GM10847 (cell line): ENCODE measurements around the gene ADAMTS2.

Source experiments
- POLR2A ChIP-seq: IDR thresholded peaks from 2 replicates; pipeline ENCODE4 v1.6.1; 2011; ENCODE audit not compliant: insufficient read length; ENCODE audit errors: extremely low read depth

The ADAMTS2 gene

DNA sequence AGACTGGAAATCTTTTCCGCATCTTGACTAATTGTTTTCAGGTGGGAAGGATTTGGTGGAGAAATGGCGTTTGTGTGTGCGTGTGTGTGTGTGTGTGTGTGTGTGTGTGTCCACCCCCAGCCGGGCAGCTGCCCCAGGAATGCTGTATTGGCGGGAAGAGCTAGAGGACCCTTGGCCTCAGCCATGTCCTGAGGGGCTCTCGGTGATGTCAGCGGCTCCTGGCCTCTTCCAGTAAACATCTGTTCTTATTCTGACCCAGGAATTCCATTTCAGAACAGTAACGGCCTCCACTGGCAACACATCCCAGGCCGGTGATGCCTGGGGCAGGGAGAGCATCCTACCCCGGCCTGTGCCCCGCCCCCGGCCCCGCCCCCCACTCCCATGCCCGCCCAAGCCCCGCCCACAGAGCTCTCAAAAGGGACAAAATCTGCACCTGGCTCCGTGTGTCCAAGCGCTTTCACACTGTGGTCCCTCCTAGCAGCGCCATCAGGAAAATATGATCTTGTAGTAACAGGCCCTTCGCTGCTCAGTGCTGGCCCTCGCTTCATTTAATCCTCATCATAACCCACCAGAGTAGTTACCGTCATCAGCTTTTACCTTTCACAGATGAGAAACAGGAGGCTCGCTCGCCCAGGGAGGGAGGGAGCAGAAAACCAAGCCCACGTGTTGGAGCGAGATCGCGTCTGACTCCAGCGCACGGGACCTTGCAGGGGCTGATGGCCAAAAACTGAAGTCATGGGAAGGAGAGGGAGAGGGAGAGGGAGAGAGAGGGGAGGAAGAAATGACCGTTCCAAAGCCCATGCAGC lies 18.9 kb downstream of the ADAMTS2 start:
- TF ChIP-seq POLR2A, result no peak

DNA sequence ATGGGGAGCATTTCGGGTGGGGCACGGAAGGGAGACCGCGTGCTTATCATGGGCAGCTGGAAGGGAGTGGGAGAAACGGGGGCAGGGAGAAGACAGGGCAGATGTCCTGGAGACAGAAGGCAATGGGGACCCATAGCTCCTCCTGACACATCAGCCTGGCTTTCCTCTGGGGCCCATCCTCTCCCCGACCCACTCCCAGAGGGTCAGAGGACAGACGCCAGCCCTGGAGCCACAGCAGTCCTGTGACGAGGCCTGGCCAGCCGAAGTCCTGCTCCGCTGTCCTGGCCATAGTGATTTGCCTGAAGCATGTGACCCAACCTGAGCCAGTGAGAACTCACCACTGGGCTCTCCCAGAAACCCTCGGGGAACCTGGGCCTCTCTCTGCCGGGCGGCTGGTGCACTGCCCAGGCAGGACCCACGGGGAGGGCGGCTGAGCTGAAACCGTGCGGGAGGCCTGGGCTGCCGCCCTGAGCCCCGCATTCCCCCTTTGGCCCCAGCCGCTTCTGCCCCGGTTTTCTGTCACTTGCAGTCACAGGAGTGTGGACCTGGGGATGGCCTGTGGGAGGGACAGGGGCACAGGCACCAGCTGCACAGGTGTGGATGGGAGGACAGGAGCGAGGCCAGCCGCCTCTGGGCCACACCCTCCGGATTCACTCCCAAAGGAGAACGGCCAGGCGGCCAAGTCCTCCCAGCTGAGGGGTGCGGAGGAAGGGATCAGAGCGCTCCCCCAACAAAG lies 19.8 kb downstream of the ADAMTS2 start:
- no peak for TF ChIP-seq POLR2A

DNA sequence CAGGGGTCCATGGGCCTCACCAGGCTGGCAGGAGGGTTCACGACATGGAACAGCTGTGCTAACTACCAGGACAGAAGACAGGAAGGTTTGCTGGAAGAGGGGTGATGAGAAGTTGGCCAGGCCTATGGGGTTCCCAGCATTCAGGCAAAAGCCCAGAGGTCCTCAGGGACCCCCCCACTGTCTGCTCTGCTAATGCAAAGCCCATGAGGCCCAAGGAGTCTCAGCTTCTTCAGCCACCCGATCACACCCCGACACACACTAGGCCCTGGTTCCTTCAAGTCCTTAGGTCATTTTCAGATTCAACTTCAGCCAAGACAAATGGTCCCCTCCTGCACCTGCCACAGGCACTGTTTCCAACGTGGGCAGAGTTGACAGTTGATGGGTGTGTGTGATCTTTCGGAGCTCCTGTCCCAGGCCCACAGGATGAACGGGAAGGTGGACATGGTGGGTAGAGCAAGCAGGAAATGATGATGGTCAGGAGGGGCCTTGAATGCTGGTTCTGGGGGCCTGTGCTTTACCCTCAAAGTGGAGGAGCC lies 20.4 kb downstream of the ADAMTS2 start:
- TF ChIP-seq POLR2A, result no peak

DNA sequence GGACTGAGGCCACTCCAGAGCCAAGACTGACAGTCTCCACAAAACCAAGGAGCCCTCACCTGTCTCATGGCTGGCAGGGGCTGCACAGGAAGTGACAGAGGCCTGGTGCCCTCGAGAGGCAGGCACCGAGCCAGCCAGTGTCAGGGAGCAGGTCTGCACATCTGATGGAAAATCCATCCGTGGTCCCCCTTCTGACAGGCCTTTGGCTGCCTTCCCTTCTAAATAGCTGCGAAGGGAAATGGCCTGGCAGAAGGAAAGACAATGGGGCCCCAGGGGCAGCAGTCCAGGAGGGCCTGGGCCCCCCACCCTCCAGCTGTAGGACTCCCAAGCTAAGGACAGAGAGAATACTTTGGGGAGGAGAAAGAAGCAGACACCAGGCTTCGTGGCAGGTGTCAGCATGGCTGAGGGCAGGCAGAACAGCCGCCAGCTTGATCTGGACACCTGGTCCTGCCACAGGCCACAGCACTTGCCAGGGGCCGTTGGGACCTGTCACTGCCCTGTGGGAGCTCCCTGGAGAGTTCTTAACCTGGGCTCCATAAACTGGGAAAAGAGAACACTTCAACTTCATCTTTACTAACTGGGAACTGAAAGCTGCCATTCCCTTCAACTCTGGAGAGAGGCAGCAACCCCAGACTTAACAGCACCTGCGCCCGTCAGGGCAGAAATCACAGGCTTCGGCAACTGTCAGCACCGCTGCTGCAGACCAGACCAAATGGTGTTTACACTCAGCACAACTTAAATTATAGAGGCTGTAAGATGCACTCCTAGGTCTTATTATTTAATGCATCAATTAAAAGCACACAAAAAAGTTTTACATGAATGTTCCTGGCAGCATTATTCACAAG lies 22.0 kb downstream of the ADAMTS2 start:
- TF ChIP-seq POLR2A, result no peak

DNA sequence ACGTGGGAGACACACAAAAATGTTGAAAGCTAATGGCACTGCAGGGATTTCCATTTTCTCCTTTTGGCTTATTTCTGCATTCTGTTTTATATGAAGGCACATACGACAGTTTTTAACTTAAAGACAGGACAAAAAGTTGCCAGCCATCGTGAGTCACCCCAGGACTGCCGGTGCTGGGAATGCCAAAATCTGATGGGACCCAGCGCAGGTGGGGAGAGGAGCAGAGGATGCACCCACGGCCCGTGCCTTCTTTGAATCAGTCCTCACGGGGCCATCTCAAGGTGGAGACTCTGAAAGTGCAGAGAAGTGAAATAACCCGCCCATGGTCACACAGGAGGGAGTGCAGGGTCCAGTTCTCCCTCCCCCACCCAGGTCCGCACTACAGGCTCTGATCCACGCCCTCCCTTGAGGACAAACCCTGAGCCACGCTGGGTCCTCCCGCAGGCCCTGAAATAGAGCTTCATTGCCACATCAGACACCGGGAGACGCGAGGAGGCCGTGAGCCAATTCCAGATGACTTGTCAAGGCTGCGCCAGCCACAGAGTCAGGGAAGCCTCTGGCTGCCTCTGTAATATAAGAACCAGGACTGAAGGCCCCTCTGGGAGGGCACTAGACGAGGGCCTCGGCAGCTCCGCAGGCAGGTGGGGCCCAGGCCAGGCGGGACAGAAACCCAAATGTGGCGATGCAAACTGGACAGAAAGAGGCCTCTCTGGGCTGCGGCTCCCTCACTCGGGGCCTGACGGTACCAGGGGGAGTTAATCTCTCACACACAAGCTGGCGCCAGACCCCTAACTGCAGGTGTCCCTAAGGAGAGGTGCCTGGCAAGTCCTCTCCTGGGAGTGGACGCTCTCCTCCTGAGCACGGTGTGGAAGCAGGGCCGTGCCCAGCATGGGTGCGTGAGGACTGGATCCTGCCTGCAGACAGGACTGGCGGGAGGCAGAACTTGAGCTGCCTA lies 22.9 kb downstream of the ADAMTS2 start:
- no peak for TF ChIP-seq POLR2A

DNA sequence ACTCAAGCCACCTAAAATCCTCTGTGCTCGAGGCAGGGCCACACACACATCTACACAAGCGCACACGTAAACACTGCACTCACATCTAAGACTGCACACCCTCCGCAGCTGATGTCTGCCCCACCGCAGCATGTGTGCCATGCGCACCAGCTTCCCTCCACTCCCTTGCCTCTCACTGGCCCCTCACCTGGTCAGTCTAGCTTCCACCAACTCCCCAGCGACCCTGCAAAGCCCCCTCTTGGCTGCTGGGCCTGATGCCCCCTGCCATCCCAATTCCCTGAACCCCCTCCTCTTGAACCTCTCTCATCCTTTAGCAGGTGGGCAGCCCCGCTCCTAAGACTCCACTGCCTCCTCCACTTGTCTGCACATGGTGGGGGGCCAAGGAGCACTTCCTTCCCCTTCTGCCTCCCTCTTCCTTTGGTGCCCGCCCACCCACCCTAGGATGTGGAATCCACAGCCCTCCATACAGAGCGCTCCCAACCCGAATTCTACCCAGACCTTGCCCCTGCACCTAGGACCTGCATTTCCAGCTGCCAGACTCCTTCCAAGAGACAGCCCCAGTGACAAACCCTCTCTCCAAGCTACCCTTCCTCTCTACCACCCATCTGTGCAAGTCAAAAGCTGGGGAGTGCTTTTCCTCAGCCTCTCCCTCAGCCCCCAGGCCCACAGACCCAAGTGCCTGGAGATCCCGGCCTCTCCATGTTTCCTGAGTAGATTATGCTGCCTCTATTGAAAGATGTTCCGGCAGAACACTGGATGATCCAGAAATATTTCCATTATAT lies 23.9 kb downstream of the ADAMTS2 start:
- no peak for TF ChIP-seq POLR2A

DNA sequence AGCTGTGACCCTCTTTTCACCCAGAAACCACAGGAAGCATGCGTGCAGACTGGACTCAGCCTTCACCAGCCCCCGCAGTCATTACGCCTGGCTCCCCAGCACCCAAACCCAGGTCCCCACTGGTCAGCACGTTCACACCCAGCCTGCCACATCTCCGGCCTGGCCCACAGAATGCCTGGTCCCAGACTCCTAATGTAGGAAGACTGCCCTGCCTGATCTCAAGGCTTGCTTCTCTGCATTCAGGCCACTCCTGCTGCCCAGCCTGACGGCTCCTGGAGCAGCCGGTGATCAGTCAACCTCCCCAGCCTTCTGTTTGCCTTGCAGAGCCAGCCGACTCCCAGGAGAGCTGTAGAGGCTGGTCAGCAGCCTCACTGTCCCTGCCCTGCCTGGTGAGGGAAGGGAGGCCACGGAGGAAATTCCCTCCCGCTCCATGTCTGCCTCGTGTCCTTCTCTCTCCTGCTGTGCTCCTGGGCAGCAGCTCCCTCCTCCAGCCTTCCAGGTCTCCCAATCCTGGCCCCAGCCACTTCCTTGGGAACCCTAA lies 25.4 kb downstream of the ADAMTS2 start:
- no peak for TF ChIP-seq POLR2A

DNA sequence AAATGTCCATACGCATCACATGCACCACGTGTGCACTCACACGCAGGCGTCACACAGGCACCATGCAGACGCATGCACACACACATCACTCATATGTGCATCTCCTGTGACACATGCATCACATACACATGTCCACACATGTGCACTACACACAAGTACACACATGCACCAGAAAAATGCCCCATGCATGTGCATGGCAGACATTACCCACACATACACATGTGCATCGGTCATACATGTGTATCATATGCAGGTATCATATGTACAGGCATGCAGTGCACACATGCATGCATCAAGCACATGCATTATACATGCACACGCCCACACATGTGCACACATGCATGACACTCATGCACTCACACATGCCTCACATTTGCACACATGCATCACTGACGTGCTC lies 26.1 kb downstream of the ADAMTS2 start:
- no peak for TF ChIP-seq POLR2A

DNA sequence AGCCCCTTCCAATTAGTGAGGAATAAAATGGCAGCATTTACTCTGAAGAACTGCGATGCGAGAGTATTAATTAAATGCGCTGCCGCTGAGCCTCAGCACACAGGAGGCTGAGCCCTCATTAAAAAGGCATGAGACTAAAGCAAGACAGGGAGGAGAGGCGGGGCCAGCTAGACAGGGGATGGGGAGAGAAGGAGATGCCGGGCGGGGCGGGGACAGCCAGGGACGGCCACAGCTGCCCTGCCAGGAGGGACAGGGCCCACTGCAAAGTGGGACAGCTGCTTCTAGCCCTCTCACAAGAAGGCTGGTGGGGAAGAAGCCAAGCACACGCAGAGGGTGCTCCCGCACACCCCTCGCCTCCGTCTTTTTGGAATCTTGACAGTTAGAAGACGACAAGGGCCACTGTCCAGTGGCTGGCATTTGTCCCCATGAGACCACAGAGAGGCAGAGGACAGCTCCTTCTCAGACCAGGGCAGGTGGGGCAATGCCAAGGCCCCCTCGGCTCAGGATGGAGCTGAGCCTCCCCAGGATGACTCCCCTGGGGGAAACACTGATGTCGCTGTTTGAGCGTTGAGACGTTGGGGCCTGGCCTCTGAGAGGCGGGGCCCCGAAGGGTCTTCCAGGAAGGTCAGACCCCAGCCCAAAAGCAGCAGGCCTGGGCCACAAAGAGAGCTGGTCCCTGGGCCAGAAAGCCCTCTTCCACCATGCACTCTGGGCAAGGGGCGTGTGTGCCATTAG lies 26.9 kb downstream of the ADAMTS2 start:
- TF ChIP-seq POLR2A, result no peak

DNA sequence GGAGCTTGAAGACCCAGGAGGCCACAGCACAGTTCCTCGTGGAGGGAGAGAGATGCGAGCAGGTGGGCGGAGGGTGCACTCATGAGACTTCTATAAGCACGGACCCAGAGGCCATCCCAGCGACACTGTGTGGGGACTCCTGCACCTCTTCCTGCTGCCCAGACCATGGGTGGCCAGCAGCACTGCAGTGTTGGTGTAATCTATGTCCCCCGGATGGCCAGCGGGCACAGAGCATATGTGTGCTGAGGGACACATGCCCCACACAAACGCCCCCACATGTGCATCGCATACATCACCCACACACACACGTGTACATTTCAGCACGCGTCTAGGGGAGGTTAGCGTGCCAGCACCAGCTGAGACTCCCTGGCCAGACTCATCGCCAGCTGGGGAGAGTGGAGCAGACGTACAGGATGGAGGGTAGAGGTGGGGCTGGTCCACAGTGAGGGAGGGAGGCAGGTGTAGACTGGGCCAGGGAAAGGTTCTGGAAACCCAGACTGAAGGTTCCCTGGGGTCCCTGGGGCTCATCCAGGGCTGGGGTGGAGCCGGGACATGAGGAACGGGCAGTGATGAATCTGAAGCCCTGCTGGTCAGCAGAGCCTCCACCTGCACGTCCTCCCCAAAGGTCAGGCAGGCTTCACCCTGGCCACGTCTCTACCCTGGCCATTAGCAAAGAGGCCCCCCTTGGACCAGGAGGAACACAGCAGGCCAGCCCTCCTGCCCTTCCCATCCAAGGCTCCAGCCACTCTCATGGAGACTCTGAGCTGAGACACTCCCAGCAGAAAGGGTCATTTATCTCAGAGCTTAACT lies 27.6 kb downstream of the ADAMTS2 start:
- no peak for TF ChIP-seq POLR2A

DNA sequence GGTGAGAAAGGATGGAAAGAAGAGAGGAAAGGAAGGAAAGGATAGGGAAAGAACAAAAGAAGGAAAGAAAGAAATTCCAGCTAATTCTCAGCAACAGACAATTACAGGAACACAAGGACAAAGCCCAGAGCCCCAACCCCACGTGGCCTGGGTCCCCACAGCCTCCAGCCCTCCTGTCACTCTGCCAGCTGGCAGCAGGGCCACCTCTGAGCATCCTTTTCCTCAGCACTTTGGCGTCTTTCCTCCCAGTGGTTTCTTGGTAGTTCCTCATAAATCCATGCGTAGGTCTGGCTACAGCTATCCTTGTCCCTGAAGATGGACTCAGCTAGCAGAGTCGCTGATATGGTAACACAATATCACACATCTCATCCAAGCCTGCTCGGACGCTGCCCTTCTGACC lies 28.3 kb downstream of the ADAMTS2 start:
- TF ChIP-seq POLR2A, result no peak

DNA sequence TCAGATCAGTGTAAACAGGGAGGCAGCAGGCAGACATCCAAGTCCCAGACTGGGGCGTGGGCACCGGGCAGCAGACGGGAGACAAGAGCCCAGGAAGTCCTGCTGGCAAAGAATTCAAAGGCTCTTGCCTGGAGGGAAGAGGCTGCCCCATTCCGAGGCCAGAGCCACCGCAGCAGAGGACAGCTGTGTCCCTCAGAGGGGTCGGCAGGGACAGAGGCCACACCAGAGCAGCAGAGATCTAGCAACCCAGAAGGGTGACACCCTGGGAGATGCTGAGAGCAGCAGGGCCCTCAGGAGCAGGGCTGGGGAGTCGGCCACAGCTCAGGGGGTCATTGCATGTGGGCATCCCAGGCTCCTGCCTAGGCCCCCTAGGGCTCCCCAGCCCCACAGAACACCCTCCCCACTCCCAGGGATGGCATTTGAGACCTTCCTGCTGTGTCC lies 29.1 kb downstream of the ADAMTS2 start:
- TF ChIP-seq POLR2A, result no peak
